GM12891 (cell line): ENCODE results near the gene RANBP3.

ENCODE experiments used
- DNase-seq: peaks from one replicate; pipeline ENCODE4 v3.0.0; 2011; ENCODE audit warnings: low spot score; ENCODE audit not compliant: insufficient read length
- FAIRE-seq: peaks from 2 replicates; lab custom pipeline; 2011; peaks lifted over from hg19 to GRCh38; lab: Jason Lieb, UNC
- PAX5 ChIP-seq: IDR thresholded peaks from 2 replicates; pipeline ENCODE4 v1.6.1; 2011; ENCODE audit warnings: low read length, moderate library complexity, mild to moderate bottlenecking; ENCODE audit not compliant: insufficient read depth, severe bottlenecking
- POLR2A ChIP-seq: IDR thresholded peaks from 2 replicates; pipeline ENCODE4 v1.6.1; 2011; ENCODE audit warnings: low read depth, low read length, control low read depth
- POLR2AphosphoS5 ChIP-seq: IDR thresholded peaks from 2 replicates; pipeline ENCODE4 v1.6.1; 2011; ENCODE audit warnings: low read depth, low read length, control low read depth
- POU2F2 ChIP-seq: IDR thresholded peaks from 2 replicates; pipeline ENCODE4 v1.6.1; 2011; ENCODE audit warnings: low read depth, mild to moderate bottlenecking, control low read depth, low read length, moderate library complexity
- SPI1 ChIP-seq: IDR thresholded peaks from 2 replicates; pipeline ENCODE4 v1.6.1; 2011; ENCODE audit warnings: low read depth, low read length, control low read depth
- TAF1 ChIP-seq: IDR thresholded peaks from 2 replicates; pipeline ENCODE4 v1.6.1; 2011; ENCODE audit warnings: low read depth, low read length, control low read depth

The RANBP3 gene

DNA sequence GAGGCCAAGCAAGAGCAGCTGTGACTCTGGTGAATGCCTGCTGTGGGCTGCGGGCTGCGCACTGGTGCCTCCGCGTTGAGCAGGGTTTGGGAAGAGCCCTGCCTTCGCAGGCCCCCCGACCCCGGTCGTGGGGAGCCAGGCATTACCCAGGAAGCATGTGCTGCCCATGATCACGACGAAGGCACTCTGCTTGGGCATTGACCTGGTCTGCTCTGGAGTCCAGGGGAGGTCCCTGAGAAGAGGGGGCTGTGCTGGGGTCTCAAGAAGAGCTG is 19.2 kb downstream of the RANBP3 start:
- FAIRE-seq, result no peak
- TF ChIP-seq POLR2A (no peak), POU2F2 (no peak), PAX5 (no peak), SPI1 (no peak), POLR2AphosphoS5 (no peak), TAF1 (no peak)
- no peak for DNase-seq

DNA sequence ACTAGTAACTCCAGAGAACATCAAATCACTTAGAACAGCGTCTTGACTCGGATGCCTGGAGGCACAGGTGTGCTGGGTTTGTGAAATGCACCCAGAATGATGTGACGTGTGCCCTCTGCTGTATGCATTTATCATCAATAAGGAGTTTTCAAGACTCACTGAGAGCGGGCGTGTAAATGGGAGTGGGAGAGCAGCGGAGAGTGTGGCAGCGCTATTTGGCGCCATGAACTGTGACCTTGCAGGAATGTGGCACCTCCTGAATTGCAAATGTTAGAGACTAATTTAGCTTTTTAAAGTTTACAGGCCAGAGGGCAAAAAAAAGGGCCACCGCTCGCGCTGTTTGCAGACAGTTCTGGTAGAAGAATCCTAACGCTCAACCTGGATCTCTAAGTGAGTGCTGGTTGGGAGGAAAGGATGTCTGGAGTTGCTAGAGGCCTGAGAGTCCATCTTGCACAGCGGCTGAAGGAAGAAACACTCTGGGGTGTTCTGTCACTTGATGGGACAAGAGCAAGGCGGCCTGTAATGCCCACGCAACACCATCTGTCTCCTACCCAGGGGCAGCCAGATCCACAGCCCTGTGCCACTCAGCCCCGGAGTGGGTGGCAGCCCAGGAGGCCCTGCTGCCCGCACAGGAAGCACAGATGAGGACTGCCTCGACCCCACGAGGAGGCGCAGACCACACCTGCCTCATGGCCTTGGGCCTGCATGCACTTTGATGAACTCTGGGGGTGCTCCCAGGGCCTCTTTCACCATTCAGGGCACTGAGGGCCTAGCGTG is 19.7 kb downstream of the RANBP3 start:
- FAIRE-seq (no peak), DNase-seq (no peak)
- no peak for TF ChIP-seq POLR2AphosphoS5
- TF ChIP-seq POLR2A, result no peak
- no peak for TF ChIP-seq SPI1
- TF ChIP-seq POU2F2, result no peak
- no peak for TF ChIP-seq TAF1
- no peak for TF ChIP-seq PAX5

DNA sequence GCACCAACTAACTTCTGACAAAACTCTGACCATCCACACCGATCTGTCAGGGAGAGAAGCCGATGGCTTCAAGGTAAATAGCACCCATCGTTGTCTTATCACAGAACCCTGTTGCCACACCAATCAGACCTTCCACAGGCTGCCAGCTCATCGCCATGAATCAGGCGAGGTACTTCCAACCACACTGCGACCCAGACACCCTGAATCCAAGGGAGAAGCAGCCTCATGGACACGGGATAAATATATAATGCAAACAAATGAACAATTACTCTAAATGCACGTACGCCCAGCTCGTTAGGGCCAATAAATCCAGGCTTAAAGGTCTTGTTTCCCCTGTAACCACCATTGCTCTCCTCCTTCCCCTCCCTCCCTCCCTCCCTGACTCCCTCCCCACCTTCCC is 20.8 kb downstream of the RANBP3 start:
- TF ChIP-seq SPI1 (no peak), PAX5 (no peak), TAF1 (no peak), POU2F2 (no peak), POLR2AphosphoS5 (no peak), POLR2A (no peak)
- no peak for DNase-seq
- FAIRE-seq, result no peak

GRCh38 chr19:5956728-5957127 is 21.2 kb downstream of the RANBP3 start:
- TF ChIP-seq PAX5, result no peak
- TF ChIP-seq POLR2A, result no peak
- TF ChIP-seq SPI1, result no peak
- no peak for TF ChIP-seq POLR2AphosphoS5
- no peak for TF ChIP-seq TAF1
- no peak for TF ChIP-seq POU2F2
- FAIRE-seq, result no peak
- no peak for DNase-seq

GRCh38 chr19:5956323-5956722 is 21.6 kb downstream of the RANBP3 start:
- FAIRE-seq (peak; percentile 38), DNase-seq (no peak)
- TF ChIP-seq TAF1 (no peak), PAX5 (no peak)

- DNase-seq (no peak), FAIRE-seq (no peak)
- TF ChIP-seq SPI1, result no peak
- no peak for TF ChIP-seq PAX5
- no peak for TF ChIP-seq POLR2A
- TF ChIP-seq POLR2AphosphoS5, result no peak
- no peak for TF ChIP-seq POU2F2
- TF ChIP-seq TAF1, result no peak
These were observed 22.4 kb downstream of the RANBP3 start for GRCh38 chr19:5955636-5955935.

DNA sequence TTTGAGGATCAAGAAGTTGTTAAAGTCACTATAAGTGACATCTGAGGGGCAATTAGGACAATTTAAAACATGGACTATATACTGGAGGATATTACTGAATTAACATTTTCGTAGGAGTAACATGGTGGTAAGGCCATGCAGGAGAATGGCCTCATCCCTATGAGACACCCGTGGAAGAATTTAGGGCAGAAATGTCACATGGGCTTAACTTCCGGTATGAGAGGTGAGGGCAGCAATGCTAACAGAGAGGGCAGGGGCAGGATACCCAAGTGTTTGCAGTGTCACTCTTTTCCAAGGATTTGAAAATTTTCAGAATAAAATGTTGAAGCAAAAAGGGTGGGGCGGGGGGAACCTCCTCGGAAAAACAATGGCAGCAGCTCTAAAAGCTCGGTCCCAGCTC is 23.6 kb downstream of the RANBP3 start:
- no peak for DNase-seq
- no peak for FAIRE-seq
- TF ChIP-seq PAX5, result no peak
- TF ChIP-seq POU2F2, result no peak
- no peak for TF ChIP-seq TAF1
- TF ChIP-seq POLR2AphosphoS5, result no peak
- TF ChIP-seq SPI1, result no peak
- no peak for TF ChIP-seq POLR2A

GRCh38 chr19:5953680-5954213 is 24.2 kb downstream of the RANBP3 start:
- DNase-seq (no peak), FAIRE-seq (peak; percentile 38)
- no peak for TF ChIP-seq POLR2A
- no peak for TF ChIP-seq POU2F2
- no peak for TF ChIP-seq TAF1
- no peak for TF ChIP-seq POLR2AphosphoS5
- no peak for TF ChIP-seq SPI1
- TF ChIP-seq PAX5, result no peak

- peak; percentile 45 for FAIRE-seq
- no peak for TF ChIP-seq PAX5
- peak; percentile 42; the same call in 1 of the 2 replicates for TF ChIP-seq SPI1
- TF ChIP-seq POU2F2, result no peak
- no peak for TF ChIP-seq TAF1
- no peak for DNase-seq
These were observed 24.8 kb downstream of the RANBP3 start for GRCh38 chr19:5953030-5953589.

- FAIRE-seq (no peak), DNase-seq (no peak)
- no peak for TF ChIP-seq POLR2A
- no peak for TF ChIP-seq POU2F2
- no peak for TF ChIP-seq PAX5
- TF ChIP-seq TAF1, result no peak
- no peak for TF ChIP-seq POLR2AphosphoS5
These were observed 25.5 kb downstream of the RANBP3 start for GRCh38 chr19:5952193-5953029.
